ENCODE measurements around the gene LCLAT1.

GRCh38 chr2:30601375-30601774 lies 154.3 kb downstream of the LCLAT1 start:
- TF ChIP-seq, protein P1, sequence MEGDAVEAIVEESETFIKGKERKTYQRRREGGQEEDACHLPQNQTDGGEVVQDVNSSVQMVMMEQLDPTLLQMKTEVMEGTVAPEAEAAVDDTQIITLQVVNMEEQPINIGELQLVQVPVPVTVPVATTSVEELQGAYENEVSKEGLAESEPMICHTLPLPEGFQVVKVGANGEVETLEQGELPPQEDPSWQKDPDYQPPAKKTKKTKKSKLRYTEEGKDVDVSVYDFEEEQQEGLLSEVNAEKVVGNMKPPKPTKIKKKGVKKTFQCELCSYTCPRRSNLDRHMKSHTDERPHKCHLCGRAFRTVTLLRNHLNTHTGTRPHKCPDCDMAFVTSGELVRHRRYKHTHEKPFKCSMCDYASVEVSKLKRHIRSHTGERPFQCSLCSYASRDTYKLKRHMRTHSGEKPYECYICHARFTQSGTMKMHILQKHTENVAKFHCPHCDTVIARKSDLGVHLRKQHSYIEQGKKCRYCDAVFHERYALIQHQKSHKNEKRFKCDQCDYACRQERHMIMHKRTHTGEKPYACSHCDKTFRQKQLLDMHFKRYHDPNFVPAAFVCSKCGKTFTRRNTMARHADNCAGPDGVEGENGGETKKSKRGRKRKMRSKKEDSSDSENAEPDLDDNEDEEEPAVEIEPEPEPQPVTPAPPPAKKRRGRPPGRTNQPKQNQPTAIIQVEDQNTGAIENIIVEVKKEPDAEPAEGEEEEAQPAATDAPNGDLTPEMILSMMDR (tag by site-specific recombination; IDR thresholded peaks at IDR 0.05), result no peak
- no peak for TF ChIP-seq ZNF114 (tag by site-specific recombination; IDR thresholded peaks at IDR 0.05)
- no peak for TF ChIP-seq KLF10 (tag by site-specific recombination; IDR thresholded peaks at IDR 0.05)
- TF ChIP-seq ZFP37 (tag by site-specific recombination; IDR thresholded peaks at IDR 0.05), result no peak
- no peak for TF ChIP-seq KLF1 (tag by site-specific recombination; IDR thresholded peaks at IDR 0.05)

Data from HEK293 (cell line).